Mesenchymal stem cell (in vitro differentiated cells and primary cell): ENCODE results near the gene BTRC.

ENCODE experiments used
- DNase-seq: peaks from one replicate; pipeline ENCODE4 v3.0.0-alpha.2; 2013
- H2AFZ ChIP-seq: one replicate; pipeline ENCODE4 v1.6.1; 2013; ENCODE audit warnings: low read depth, mild to moderate bottlenecking, control low read depth, inconsistent platforms, low read length, moderate library complexity
- H2AK5ac ChIP-seq: 2 replicates; pipeline ENCODE4 v1.6.1; 2013; ENCODE audit warnings: low read length, moderate library complexity, mild to moderate bottlenecking, inconsistent platforms; ENCODE audit not compliant: severe bottlenecking
- H2BK120ac ChIP-seq: one replicate; pipeline ENCODE4 v1.6.1; 2013; ENCODE audit warnings: low read depth, mild to moderate bottlenecking, inconsistent platforms, low read length, moderate library complexity
- H2BK12ac ChIP-seq, 2 experiments: one replicate each; pipeline ENCODE4 v1.6.1; 2013; ENCODE audit warnings: inconsistent platforms in 2 of 2, low read length in 2 of 2, mild to moderate bottlenecking in 2 of 2, moderate library complexity in 2 of 2, control low read depth in 1 of 2
- H2BK15ac ChIP-seq: one replicate; pipeline ENCODE4 v1.6.1; 2013; ENCODE audit warnings: mild to moderate bottlenecking, low read depth, inconsistent platforms; ENCODE audit not compliant: poor library complexity, severe bottlenecking
- H2BK5ac ChIP-seq: 2 replicates; pipeline ENCODE4 v1.6.1; 2013; ENCODE audit warnings: low read depth, mild to moderate bottlenecking, low read length, control low read depth, inconsistent platforms; ENCODE audit not compliant: poor library complexity, severe bottlenecking
- H3K14ac ChIP-seq, 2 experiments: one replicate each; pipeline ENCODE4 v1.6.1; 2013; ENCODE audit warnings: inconsistent platforms in 2 of 2, low read length in 2 of 2, control low read depth in 1 of 2, mild to moderate bottlenecking in 1 of 2, moderate library complexity in 1 of 2
- H3K18ac ChIP-seq, 2 experiments: one replicate each; pipeline ENCODE4 v1.6.1; 2013; ENCODE audit warnings: inconsistent platforms in 2 of 2, low read length in 2 of 2, control low read depth in 1 of 2, low read depth in 1 of 2, mild to moderate bottlenecking in 1 of 2
- H3K23ac ChIP-seq, 2 experiments: one replicate each; pipeline ENCODE4 v1.6.1; 2013; ENCODE audit warnings: inconsistent platforms in 2 of 2, low read length in 2 of 2, mild to moderate bottlenecking in 2 of 2, moderate library complexity in 2 of 2, control low read depth in 1 of 2
- H3K27ac ChIP-seq: 2 replicates; pipeline ENCODE4 v1.5.1; 2013; ENCODE audit warnings: mild to moderate bottlenecking, moderate library complexity, low read length, control low read depth, inconsistent platforms; ENCODE audit not compliant: poor library complexity, severe bottlenecking
- H3K27me3 ChIP-seq, 2 experiments: 2 replicates each; pipeline versions ENCODE4 v1.6.1 to v1.7.0; 2013; ENCODE audit warnings: low read length in 2 of 2, mild to moderate bottlenecking in 2 of 2, moderate library complexity in 2 of 2, control low read depth in 1 of 2, inconsistent platforms in 1 of 2; ENCODE audit not compliant: control insufficient read depth in 1 of 2, insufficient read depth in 1 of 2
- H3K36me3 ChIP-seq, 2 experiments: 2 replicates each; pipeline versions ENCODE4 v1.6.1 to v1.7.0; 2013; ENCODE audit warnings: low read length in 2 of 2, control low read depth in 1 of 2, inconsistent platforms in 1 of 2, low read depth in 1 of 2, mild to moderate bottlenecking in 1 of 2; ENCODE audit not compliant: insufficient read depth in 2 of 2, control insufficient read depth in 1 of 2
- H3K4ac ChIP-seq, 2 experiments: one replicate each; pipeline ENCODE4 v1.6.1; 2013; ENCODE audit warnings: inconsistent platforms in 2 of 2, low read length in 2 of 2, mild to moderate bottlenecking in 2 of 2, moderate library complexity in 2 of 2, control low read depth in 1 of 2, low read depth in 1 of 2
- H3K4me1 ChIP-seq: 2 replicates; pipeline ENCODE4 v1.6.1; 2013; ENCODE audit warnings: low read depth, low read length, control low read depth; ENCODE audit not compliant: control insufficient read depth, insufficient read depth
- H3K4me2 ChIP-seq: 2 replicates; pipeline ENCODE4 v1.6.1; 2013; ENCODE audit warnings: low read length, mild to moderate bottlenecking, inconsistent platforms; ENCODE audit not compliant: poor library complexity, severe bottlenecking
- H3K4me3 ChIP-seq, 2 experiments: 2 replicates each; pipeline versions ENCODE4 v1.5.1 to v1.7.0; 2013; ENCODE audit warnings: low read length in 2 of 2, mild to moderate bottlenecking in 2 of 2, control low read depth in 1 of 2, low read depth in 1 of 2; ENCODE audit not compliant: insufficient read depth in 1 of 2
- H3K79me1 ChIP-seq: replicated peaks from 2 replicates; pipeline ENCODE4 v1.6.1; 2013; ENCODE audit warnings: mild to moderate bottlenecking, control low read depth, low read length, inconsistent platforms; ENCODE audit not compliant: poor library complexity, severe bottlenecking
- H3K9ac ChIP-seq: 2 replicates; pipeline ENCODE4 v1.7.0; 2013; ENCODE audit warnings: mild to moderate bottlenecking, low read length, moderate library complexity
- H3K9me3 ChIP-seq: 2 replicates; pipeline ENCODE4 v1.7.0; 2013; ENCODE audit warnings: mild to moderate bottlenecking, low read length; ENCODE audit not compliant: control insufficient read depth
- H4K8ac ChIP-seq: one replicate; pipeline ENCODE4 v1.6.1; 2013; ENCODE audit warnings: inconsistent platforms, mild to moderate bottlenecking, low read length, moderate library complexity
- H4K91ac ChIP-seq: one replicate; pipeline ENCODE4 v1.6.1; 2013; ENCODE audit warnings: mild to moderate bottlenecking, low read length, inconsistent platforms
- WGBS: methylation state at CpG from one replicate; pipeline ENCODE4 v1.1.7; 2013; ENCODE audit warnings: mixed read lengths; 5-methylcytosine and 5-hydroxymethylcytosine counted together

The BTRC gene

DNA sequence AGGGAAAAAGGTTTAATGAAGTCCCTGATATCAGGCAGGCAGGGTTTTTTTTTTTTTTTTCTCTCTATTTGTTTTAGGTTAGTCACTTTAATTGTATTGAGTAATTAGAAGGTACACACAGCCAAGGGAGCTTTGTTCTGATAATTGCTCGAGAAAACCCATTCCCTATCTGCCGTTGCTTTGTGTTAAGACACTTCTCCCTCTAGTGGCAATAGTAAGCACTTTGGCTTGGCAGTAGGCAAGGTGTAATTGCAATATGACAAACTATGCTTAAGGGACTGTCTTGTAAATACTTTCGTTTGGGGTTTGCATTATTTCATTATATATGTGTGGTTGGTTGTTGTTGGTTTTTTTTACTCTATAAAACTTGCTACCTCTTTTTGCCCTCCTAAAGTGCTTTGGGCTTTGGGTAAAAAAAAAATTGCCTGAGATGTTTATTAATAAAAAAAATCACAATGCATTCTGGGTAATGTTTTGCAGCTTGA, 113.4 kb downstream of the BTRC start:
- H3K4ac ChIP-seq = no peak overlapping the region
- no peak overlapping the region for H3K23ac ChIP-seq
- no peak overlapping the region for H3K4me2 ChIP-seq
- no peak overlapping the region for H2BK120ac ChIP-seq
- no peak overlapping the region for H2BK12ac ChIP-seq
- no peak overlapping the region for H4K91ac ChIP-seq
- H3K9ac ChIP-seq = peak overlapping the region; percentile 46
- H3K4me1 ChIP-seq = no peaks in the 10 kb centered on the region
- DNase-seq = peak; percentile 80
- H2BK15ac ChIP-seq = no peak overlapping the region
- H3K79me1 ChIP-seq = peaks cover 6% of the 10 kb centered on the region
- H3K14ac ChIP-seq = no peak overlapping the region
- no peak overlapping the region for H2AK5ac ChIP-seq
- no peak overlapping the region for H2BK5ac ChIP-seq
- no peaks in the 10 kb centered on the region for H3K36me3 ChIP-seq
- H2AFZ ChIP-seq = no peak overlapping the region
- H3K27me3 ChIP-seq = no peaks in the 10 kb centered on the region
- WGBS = 0% methylated on average over 2 of the region's 3 CpGs
- no peak overlapping the region for H3K27ac ChIP-seq
- H3K4me3 ChIP-seq = no peak overlapping the region
- H4K8ac ChIP-seq = no peak overlapping the region
- no peaks in the 10 kb centered on the region for H3K9me3 ChIP-seq
- H3K18ac ChIP-seq = no peak overlapping the region

DNA sequence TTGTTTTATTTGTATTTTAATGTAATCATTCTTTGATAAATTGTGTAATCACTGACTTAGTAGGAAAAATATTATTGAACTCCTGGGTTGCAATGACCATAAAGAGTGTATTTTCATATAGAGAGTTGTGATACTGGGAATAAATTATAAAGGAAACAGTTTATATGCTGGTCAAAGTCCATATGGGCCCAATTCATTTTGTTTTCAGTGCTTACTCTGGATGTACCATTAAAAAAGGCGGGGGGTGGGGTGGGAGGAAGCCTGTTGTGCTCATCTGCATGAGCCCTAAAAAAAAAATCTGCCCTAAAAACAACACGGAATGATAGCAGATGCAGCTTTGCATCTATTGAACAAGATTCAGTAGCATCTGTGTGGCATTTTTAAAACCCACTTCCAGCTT, 114.2 kb downstream of the BTRC start:
- DNase-seq = no peak
- peaks cover 8% of the 10 kb centered on the region for H3K79me1 ChIP-seq
- no peak overlapping the region for H3K4me3 ChIP-seq
- no peak overlapping the region for H4K91ac ChIP-seq
- H4K8ac ChIP-seq = no peak overlapping the region
- H2BK5ac ChIP-seq = no peak overlapping the region
- H3K14ac ChIP-seq = no peak overlapping the region
- H2BK15ac ChIP-seq = no peak overlapping the region
- H3K27me3 ChIP-seq = no peaks in the 10 kb centered on the region
- H3K23ac ChIP-seq = no peak overlapping the region
- 75% methylated on average over 2 of the region's 2 CpGs for WGBS
- H3K36me3 ChIP-seq = no peaks in the 10 kb centered on the region
- no peak overlapping the region for H2AK5ac ChIP-seq
- H3K4me1 ChIP-seq = no peaks in the 10 kb centered on the region
- no peak overlapping the region for H3K18ac ChIP-seq
- H3K27ac ChIP-seq = no peak overlapping the region
- H2BK12ac ChIP-seq = no peak overlapping the region
- no peak overlapping the region for H3K4ac ChIP-seq
- H3K4me2 ChIP-seq = no peak overlapping the region
- no peak overlapping the region for H3K9ac ChIP-seq
- no peak overlapping the region for H2AFZ ChIP-seq
- no peak overlapping the region for H2BK120ac ChIP-seq
- no peaks in the 10 kb centered on the region for H3K9me3 ChIP-seq

DNA sequence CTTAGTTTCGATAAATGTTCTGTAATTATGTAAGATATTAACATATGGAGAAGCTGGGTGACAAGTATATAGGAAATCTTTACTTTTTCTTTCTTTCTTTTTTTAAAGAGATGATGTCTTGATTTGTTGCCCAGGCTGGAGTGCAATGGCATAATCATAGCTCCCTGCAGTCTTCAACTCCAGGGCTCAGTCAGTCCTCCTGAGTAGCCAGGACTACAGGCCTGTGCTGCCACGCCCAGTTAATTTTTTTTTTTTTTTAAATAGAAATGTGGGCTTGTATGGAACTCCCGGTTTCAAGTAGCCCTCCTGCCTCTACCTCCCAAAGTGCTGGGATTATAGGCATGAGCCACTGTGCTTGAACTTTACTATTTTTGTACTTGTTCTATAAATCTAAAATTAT, 122.4 kb downstream of the BTRC start:
- Histone ChIP-seq H2BK5ac (no peak overlapping the region), H4K91ac (no peak overlapping the region), H2BK120ac (no peak overlapping the region), H3K4ac (no peak overlapping the region), H3K4me1 (no peaks in the 10 kb centered on the region), H2BK12ac (no peak overlapping the region), H2AFZ (no peak overlapping the region), H3K27ac (no peak overlapping the region), H3K4me3 (no peak overlapping the region), H3K9me3 (no peaks in the 10 kb centered on the region), H3K9ac (no peak overlapping the region), H3K23ac (no peak overlapping the region), H4K8ac (no peak overlapping the region), H3K18ac (no peak overlapping the region), H2AK5ac (no peak overlapping the region), H3K27me3 (no peaks in the 10 kb centered on the region), H2BK15ac (no peak overlapping the region), H3K14ac (no peak overlapping the region), H3K36me3 (peaks cover 3 to 9% of the 10 kb centered on the region in 2 experiments), H3K4me2 (no peak overlapping the region), H3K79me1 (peaks cover 11% of the 10 kb centered on the region)
- no CpG with 5 or more reads among the region's 3 CpGs for WGBS
- no peak for DNase-seq

GRCh38 chr10:101478956-101479355, 125.0 kb downstream of the BTRC start:
- Histone ChIP-seq H3K36me3 (peaks cover 3 to 17% of the 10 kb centered on the region in 2 experiments), H3K9ac (no peak overlapping the region), H4K91ac (no peak overlapping the region), H4K8ac (no peak overlapping the region), H3K4me2 (no peak overlapping the region), H3K4me1 (no peaks in the 10 kb centered on the region), H3K9me3 (no peaks in the 10 kb centered on the region), H3K27me3 (no peaks in the 10 kb centered on the region), H2BK5ac (no peak overlapping the region), H3K27ac (no peak overlapping the region), H3K14ac (no peak overlapping the region), H2AK5ac (no peak overlapping the region), H3K4ac (no peak overlapping the region), H2AFZ (no peak overlapping the region), H3K79me1 (peaks cover 6% of the 10 kb centered on the region), H3K23ac (no peak overlapping the region), H2BK15ac (no peak overlapping the region), H2BK120ac (no peak overlapping the region), H2BK12ac (no peak overlapping the region), H3K18ac (no peak overlapping the region), H3K4me3 (no peak overlapping the region)
- no peak for DNase-seq
- 92% methylated on average over 1 of the region's 1 CpG for WGBS
